ENCODE measurements around the gene ZC3H12A. TPM values are rescaled to one million over a fixed set of nuclear protein-coding genes. Genes with fewer than 3 reads are reported as not detected.

The ZC3H12A gene
- total and polyA plus RNA-seq, 7 donors = 7.4 to 72.4 (median 14.4) TPM

DNA sequence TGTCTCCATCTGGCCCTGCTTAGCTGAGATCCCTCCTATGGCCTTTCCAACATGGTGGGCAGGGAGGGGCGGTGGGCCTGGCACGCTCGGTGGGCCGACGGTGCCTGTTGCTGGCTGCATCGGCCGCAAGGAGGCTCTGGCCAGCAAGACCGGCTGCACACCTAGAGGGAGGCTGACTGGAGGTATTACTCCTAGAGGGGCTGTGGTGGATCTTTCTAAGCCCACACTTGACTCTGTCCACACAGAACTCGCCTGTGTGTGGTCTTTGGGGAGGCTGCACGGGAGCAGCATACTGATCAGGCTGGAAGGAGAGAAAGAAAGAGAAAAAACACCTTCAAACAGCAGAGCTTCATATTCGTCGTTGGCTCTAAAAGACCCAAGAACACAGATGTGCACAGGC is 41.7 kb upstream of the ZC3H12A start:
- intact Hi-C loops (cut with DNase I) = loop anchor here (10.0 kb wide), 1 partner anchor 918 kb away; no protein-coding TSS in a partner anchor
- no peak for TF ChIP-seq EP300 (IDR thresholded peaks at IDR 0.05)
- no peak for TF ChIP-seq POLR2AphosphoS5 (IDR thresholded peaks at IDR 0.05)
- no peak for TF ChIP-seq POLR2A (IDR thresholded peaks at IDR 0.05)
- TF ChIP-seq CTCF (IDR thresholded peaks at IDR 0.05) = no peak

DNA sequence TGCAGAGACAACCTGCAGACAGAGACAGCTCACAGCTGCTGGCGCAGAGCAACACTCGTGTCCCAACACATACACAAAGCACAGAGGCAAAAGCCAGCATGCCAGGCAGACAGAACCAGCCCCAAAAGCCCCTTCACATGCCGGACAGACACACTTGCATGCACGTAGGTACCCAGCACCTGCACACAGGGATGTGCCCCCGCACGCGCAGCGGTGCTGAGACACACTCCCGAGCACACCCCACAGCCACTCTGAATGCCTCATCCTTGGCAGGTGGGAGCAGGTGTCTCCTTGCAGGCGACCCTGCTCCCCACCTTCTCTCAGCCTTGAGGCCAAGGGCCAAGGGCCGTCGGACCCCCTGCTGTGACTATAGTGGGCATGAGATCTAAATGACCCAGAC is 41.2 kb upstream of the ZC3H12A start:
- H3K4me3 ChIP-seq = no peak overlapping the region
- H3K36me3 ChIP-seq = no peaks in the 10 kb centered on the region
- TF ChIP-seq POLR2AphosphoS5 (IDR thresholded peaks at IDR 0.05) = no peak
- TF ChIP-seq CTCF (IDR thresholded peaks at IDR 0.05) = no peak
- no peak for TF ChIP-seq POLR2A (IDR thresholded peaks at IDR 0.05)
- no peak for TF ChIP-seq EP300 (IDR thresholded peaks at IDR 0.05)
- no peaks in the 10 kb centered on the region for H3K9me3 ChIP-seq
- no peaks in the 10 kb centered on the region for H3K4me1 ChIP-seq
- H3K27ac ChIP-seq = no peak overlapping the region
- 77 to 83% methylated on average over 12 of the region's 12 CpGs for WGBS, 2 donors
- peaks cover 0 to 52% (median 16%) of the 10 kb centered on the region in 3 donors for H3K27me3 ChIP-seq
- intact Hi-C loops (cut with DNase I) = loop anchor here (10.0 kb wide), 1 partner anchor 918 kb away; no protein-coding TSS in a partner anchor
- no peak for DNase-seq

More for the DNA sequence above, 41.7 kb upstream of the ZC3H12A start:
- Histone ChIP-seq H3K4me1 (no peaks in the 10 kb centered on the region), H3K9me3 (no peaks in the 10 kb centered on the region), H3K27ac (no peak overlapping the region), H3K27me3 (peaks cover 0 to 48% (median 16%) of the 10 kb centered on the region in 3 donors), H3K4me3 (no peak overlapping the region), H3K36me3 (no peaks in the 10 kb centered on the region)
- 75 to 76% methylated on average over 12 of the region's 12 CpGs for WGBS, 2 donors
- DNase-seq = no peak

DNA sequence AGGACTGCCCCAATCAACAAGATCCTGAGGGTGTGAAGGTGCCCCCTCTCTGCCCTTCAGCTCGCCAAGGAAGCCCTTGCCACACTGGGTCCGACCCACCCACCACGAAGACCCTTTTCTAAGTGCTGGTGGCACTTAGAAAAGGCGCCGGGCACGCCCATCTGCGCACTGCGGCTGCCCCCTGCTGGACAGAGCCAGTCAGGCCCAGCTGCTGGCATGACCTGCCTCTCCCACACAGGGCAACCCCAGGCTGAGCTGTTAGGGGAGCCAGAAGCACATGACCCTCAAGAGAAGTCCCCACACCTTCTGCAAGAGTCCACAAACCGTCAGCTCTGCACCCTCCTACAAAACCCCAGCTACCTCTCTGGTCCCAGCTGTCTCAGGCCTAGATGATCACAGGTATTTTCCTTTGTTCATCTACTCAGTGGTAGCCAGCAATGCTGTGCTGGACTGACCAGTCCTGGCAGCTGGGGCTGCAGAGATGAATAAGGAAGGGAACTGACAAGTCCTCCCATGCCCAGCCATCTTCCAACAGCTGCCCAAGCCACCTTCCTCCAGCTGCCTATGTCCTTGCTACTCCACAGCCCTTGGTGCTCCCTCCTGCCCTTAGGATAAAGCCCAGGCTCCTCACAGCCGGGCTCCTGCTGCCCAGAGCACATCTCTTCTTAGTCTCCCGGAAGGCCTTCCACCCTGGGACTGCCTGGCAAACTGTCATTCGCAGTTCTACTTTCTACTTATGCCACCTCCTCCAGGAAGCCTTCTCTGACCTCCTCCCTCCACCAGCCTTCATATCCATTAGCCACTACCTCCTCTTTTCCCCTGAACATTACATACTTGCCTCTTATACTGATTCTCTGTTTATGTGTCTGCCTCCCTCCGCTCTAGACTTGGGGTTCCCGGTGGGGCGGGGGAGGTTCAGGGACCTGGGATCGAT is 39.8 kb upstream of the ZC3H12A start:
- Histone ChIP-seq H3K9me3 (no peaks in the 10 kb centered on the region), H3K27ac (no peak overlapping the region), H3K4me1 (no peaks in the 10 kb centered on the region), H3K27me3 (peaks cover 0 to 54% (median 20%) of the 10 kb centered on the region in 3 donors), H3K4me3 (no peak overlapping the region), H3K36me3 (no peaks in the 10 kb centered on the region)
- intact Hi-C loops (cut with DNase I) = loop anchor here (1.0 to 10.0 kb wide), 2 partner anchors 858 to 920 kb away; no protein-coding TSS in a partner anchor
- peak; percentile 71 for DNase-seq
- TF ChIP-seq CTCF (IDR thresholded peaks at IDR 0.05) = peak; percentile 58 to 90 (median 82)
- no peak for TF ChIP-seq POLR2AphosphoS5 (IDR thresholded peaks at IDR 0.05)
- no peak for TF ChIP-seq EP300 (IDR thresholded peaks at IDR 0.05)
- no peak for TF ChIP-seq POLR2A (IDR thresholded peaks at IDR 0.05)
- WGBS, 2 donors = 29 to 31% methylated on average over 16 of the region's 16 CpGs

DNA sequence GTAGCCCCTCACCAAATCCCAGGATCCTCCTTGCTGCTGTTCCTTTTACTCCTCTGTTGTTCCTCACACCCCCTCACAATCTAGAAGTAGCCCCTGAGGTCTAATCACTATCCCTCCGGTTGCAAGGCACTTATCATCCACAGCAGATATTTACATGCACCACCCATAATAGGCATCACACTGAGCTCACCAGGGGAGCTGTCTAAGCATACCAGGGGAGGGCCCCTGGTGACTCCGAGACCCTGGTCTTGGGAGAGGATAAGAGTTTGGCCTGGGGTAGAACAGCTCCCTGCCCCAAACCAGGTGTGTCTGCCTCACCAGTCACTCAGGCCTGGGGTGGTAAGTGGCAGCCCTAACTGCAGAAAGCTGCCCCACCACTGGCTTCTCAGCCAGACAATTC is 37.3 kb upstream of the ZC3H12A start:
- Histone ChIP-seq H3K4me3 (no peak overlapping the region), H3K27me3 (peaks cover 0 to 49% (median 14%) of the 10 kb centered on the region in 3 donors), H3K36me3 (no peaks in the 10 kb centered on the region), H3K4me1 (no peaks in the 10 kb centered on the region), H3K9me3 (no peaks in the 10 kb centered on the region), H3K27ac (no peak overlapping the region)
- 57 to 65% methylated on average over 2 of the region's 2 CpGs for WGBS, 2 donors
- intact Hi-C loops (cut with DNase I) = loop anchor here (10.0 kb wide), 1 partner anchor 922 kb away; no protein-coding TSS in a partner anchor
- DNase-seq = no peak
- no peak for TF ChIP-seq EP300 (IDR thresholded peaks at IDR 0.05)
- TF ChIP-seq CTCF (IDR thresholded peaks at IDR 0.05) = no peak
- no peak for TF ChIP-seq POLR2AphosphoS5 (IDR thresholded peaks at IDR 0.05)
- no peak for TF ChIP-seq POLR2A (IDR thresholded peaks at IDR 0.05)

Measured in sigmoid colon (tissue), 7 donors.